Esophagus squamous epithelium (tissue), 5 donors: Measurements from ENCODE around the gene TECPR1. TPM values are rescaled to one million over a fixed set of nuclear protein-coding genes. Genes with fewer than 3 reads are reported as not detected.

Experiments
- DNase-seq: peaks from one replicate; lab custom pipeline; 2025; lab: John Stamatoyannopoulos, UW
- H3K27ac ChIP-seq, 4 donors: fragments of 200-600 bp; sonication (generic); one replicate each; pipeline ENCODE4 v1.5.1; 2016 to 2019; ENCODE audit warnings: mild to moderate bottlenecking in 1 of 4
- H3K27me3 ChIP-seq, 4 donors: fragments of 200-600 bp; sonication (generic); 1 replicate in 3 of 4; 2 replicates in 1 of 4; pipeline versions ENCODE4 v1.5.1 to v1.6.0; 2017 to 2021; ENCODE audit warnings: antibody characterized with exemption in 1 of 4
- H3K36me3 ChIP-seq, 3 donors: fragments of 200-600 bp; sonication (generic); one replicate each; pipeline ENCODE4 v1.5.1; 2016 to 2019
- H3K4me1 ChIP-seq, 3 donors: fragments of 200-600 bp; sonication (generic); one replicate each; pipeline ENCODE4 v1.5.1; 2017 to 2019
- H3K4me3 ChIP-seq, 4 donors: fragments of 200-600 bp; sonication (generic); 1 replicate in 3 of 4; 2 replicates in 1 of 4; pipeline ENCODE4 v1.5.1; 2016 to 2019; ENCODE audit warnings: mild to moderate bottlenecking in 2 of 4, moderate library complexity in 1 of 4
- H3K9me3 ChIP-seq, 3 donors: fragments of 200-600 bp; sonication (generic); one replicate each; pipeline ENCODE4 v1.5.1; 2016 to 2019
- CTCF ChIP-seq, 6 experiments: fragments of 450-650 bp in 4 of 6; fragments of 200-600 bp in 2 of 6; sonication (generic) in 2 of 6; IDR thresholded peaks; one replicate each; pipeline ENCODE4 v1.5.1; 2016 to 2019; ENCODE audit warnings: antibody characterized with exemption in 6 of 6, mild to moderate bottlenecking in 4 of 6, moderate library complexity in 4 of 6
- POLR2A ChIP-seq, 4 donors: fragments of 450-650 bp; IDR thresholded peaks; one replicate each; pipeline ENCODE4 v1.6.1; 2017; ENCODE audit warnings: antibody characterized with exemption in 4 of 4, mild to moderate bottlenecking in 4 of 4, moderate library complexity in 3 of 4
- WGBS, 2 donors: methylation state at CpG; one replicate each; pipeline ENCODE4 v1.1.5; 2018; 5-methylcytosine and 5-hydroxymethylcytosine counted together
- intact Hi-C: fragments of 100-400 bp; cut with DNase I; formaldehyde crosslinking; loops from one replicate; pipeline ENCODE4 v1.15.0; 2022
- total RNA-seq, 4 donors: library from RNA; depleted of rRNA; stranded (reverse); fragments of >200 nt; gene quantifications; one replicate each; pipeline ENCODE4 v1.1.0, GENCODE V29; 2016
- donor health status: DM: yes; HTN: yes; CAD: no.

Gene TECPR1
- total RNA-seq, 4 donors from 2014 or later: 13.4 to 21.5 (median 19.0) TPM

GRCh38 chr7:98177553-98177952 is 74.5 kb downstream of the TECPR1 start:
- no peaks in the 10 kb centered on the region for H3K27me3 ChIP-seq
- no peak for DNase-seq
- 96 to 98% methylated on average over 5 of the region's 6 CpGs for WGBS, 2 donors
- no peak overlapping the region for H3K4me3 ChIP-seq
- no peaks in the 10 kb centered on the region for H3K9me3 ChIP-seq
- TF ChIP-seq POLR2A (IDR thresholded peaks at IDR 0.05) (no peak), CTCF (IDR thresholded peaks at IDR 0.05) (no peak)
- peak overlapping the region in 1 of 4 donors; percentile 72 for H3K27ac ChIP-seq
- peaks cover 0 to 14% (median 0%) of the 10 kb centered on the region in 3 donors for H3K4me1 ChIP-seq
- intact Hi-C loops: no loop called here
- peaks cover 0 to 85% (median 3%) of the 10 kb centered on the region in 3 donors for H3K36me3 ChIP-seq

- no peak for TF ChIP-seq CTCF (IDR thresholded peaks at IDR 0.05)
- no peak for TF ChIP-seq POLR2A (IDR thresholded peaks at IDR 0.05)
- no peak overlapping the region for H3K4me3 ChIP-seq
- H3K27ac ChIP-seq: no peak overlapping the region
- intact Hi-C loops: no loop called here
- 63 to 68% methylated on average over 8 of the region's 8 CpGs for WGBS, 2 donors
- H3K36me3 ChIP-seq: peaks cover 0 to 94% (median 3%) of the 10 kb centered on the region in 3 donors
- peaks cover 0 to 14% (median 0%) of the 10 kb centered on the region in 3 donors for H3K4me1 ChIP-seq
- no peaks in the 10 kb centered on the region for H3K9me3 ChIP-seq
- DNase-seq: no peak
- H3K27me3 ChIP-seq: no peaks in the 10 kb centered on the region
These were observed 76.6 kb downstream of the TECPR1 start for GRCh38 chr7:98175260-98175940.

- Histone ChIP-seq H3K9me3 (no peaks in the 10 kb centered on the region), H3K36me3 (peaks cover 0 to 95% (median 3%) of the 10 kb centered on the region in 3 donors), H3K4me1 (peaks cover 0 to 14% (median 0%) of the 10 kb centered on the region in 3 donors), H3K4me3 (no peak overlapping the region), H3K27me3 (no peaks in the 10 kb centered on the region), H3K27ac (no peak overlapping the region)
- DNase-seq: no peak
- 88 to 93% methylated on average over 18 to 19 of the region's 20 CpGs for WGBS, 2 donors
- intact Hi-C loops: no loop called here
- no peak for TF ChIP-seq POLR2A (IDR thresholded peaks at IDR 0.05)
- TF ChIP-seq CTCF (IDR thresholded peaks at IDR 0.05): no peak
These were observed 77.4 kb downstream of the TECPR1 start for GRCh38 chr7:98174334-98175259.

- Histone ChIP-seq H3K4me3 (no peak overlapping the region), H3K27ac (no peak overlapping the region), H3K9me3 (no peaks in the 10 kb centered on the region), H3K36me3 (peaks cover 0 to 72% (median 3%) of the 10 kb centered on the region in 3 donors), H3K27me3 (no peaks in the 10 kb centered on the region), H3K4me1 (no peaks in the 10 kb centered on the region)
- DNase-seq: no peak
- intact Hi-C loops: no loop called here
- TF ChIP-seq POLR2A (IDR thresholded peaks at IDR 0.05) (no peak), CTCF (IDR thresholded peaks at IDR 0.05) (no peak)
- WGBS, 2 donors: 96% methylated on average over 21 to 24 of the region's 24 CpGs
These were observed 80.6 kb downstream of the TECPR1 start for GRCh38 chr7:98171449-98171848.

GRCh38 chr7:98170966-98171365 is 81.1 kb downstream of the TECPR1 start:
- Histone ChIP-seq H3K4me3 (no peak overlapping the region), H3K27ac (no peak overlapping the region), H3K4me1 (no peaks in the 10 kb centered on the region), H3K27me3 (no peaks in the 10 kb centered on the region), H3K9me3 (no peaks in the 10 kb centered on the region), H3K36me3 (peaks cover 0 to 68% (median 3%) of the 10 kb centered on the region in 3 donors)
- no peak for DNase-seq
- intact Hi-C loops: no loop called here
- 90 to 92% methylated on average over 8 of the region's 8 CpGs for WGBS, 2 donors
- TF ChIP-seq POLR2A (IDR thresholded peaks at IDR 0.05) (no peak), CTCF (IDR thresholded peaks at IDR 0.05) (no peak)
